Measurements from ENCODE around the gene PINLYP. TPM values are rescaled to one million over a fixed set of nuclear protein-coding genes. Genes with fewer than 3 reads are reported as not detected.

The PINLYP gene
- total and polyA plus RNA-seq, 9 of the 15 experiments (the other 6 are each of a cell fraction or from before 2014, with no cell fraction given), result 1.00 to 6.7 (median 2.2) TPM

DNA sequence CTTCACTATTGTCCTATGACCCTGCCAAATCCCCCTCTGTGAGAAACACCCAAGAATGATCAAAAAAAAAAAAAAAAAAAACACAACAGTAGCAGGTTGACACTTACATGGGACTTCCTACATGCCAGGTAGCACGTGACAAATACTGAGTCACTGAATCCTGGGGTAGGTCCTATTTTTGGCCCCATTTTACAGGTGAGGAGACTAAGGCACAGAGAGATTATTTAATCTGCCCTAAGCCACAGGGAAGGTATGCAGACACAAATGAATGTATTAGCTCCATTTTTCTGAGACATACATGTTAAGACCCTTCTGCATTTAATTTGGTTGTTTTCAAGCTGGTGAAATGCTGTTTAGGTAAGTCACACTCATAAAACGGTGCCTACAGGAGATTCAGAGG is 26.9 kb upstream of the PINLYP start (continued):
- TF ChIP-seq KDM1A (IDR thresholded peaks at IDR 0.05) (peak; percentile 37 to 69; a peak in 3 of 4 replicates), BCOR (IDR thresholded peaks at IDR 0.05) (peak; percentile 83), MEF2D (tag; conservative IDR thresholded peaks at IDR 0.05; ENCODE audit: low read depth) (no peak), THRAP3 (IDR thresholded peaks at IDR 0.05; ENCODE audit: borderline replicate concordance) (no peak), ZNF561 (CRISPR knock-in tag; conservative IDR thresholded peaks at IDR 0.05) (no peak), ADNP (tag; IDR thresholded peaks at IDR 0.05) (peak; percentile 69), BHLHE40 (IDR thresholded peaks at IDR 0.05; ENCODE audit: low read length) (0 out of 2 replicates have a peak, but pooled peaks have one; percentile 19)
- TF ChIP-seq, protein P1, sequence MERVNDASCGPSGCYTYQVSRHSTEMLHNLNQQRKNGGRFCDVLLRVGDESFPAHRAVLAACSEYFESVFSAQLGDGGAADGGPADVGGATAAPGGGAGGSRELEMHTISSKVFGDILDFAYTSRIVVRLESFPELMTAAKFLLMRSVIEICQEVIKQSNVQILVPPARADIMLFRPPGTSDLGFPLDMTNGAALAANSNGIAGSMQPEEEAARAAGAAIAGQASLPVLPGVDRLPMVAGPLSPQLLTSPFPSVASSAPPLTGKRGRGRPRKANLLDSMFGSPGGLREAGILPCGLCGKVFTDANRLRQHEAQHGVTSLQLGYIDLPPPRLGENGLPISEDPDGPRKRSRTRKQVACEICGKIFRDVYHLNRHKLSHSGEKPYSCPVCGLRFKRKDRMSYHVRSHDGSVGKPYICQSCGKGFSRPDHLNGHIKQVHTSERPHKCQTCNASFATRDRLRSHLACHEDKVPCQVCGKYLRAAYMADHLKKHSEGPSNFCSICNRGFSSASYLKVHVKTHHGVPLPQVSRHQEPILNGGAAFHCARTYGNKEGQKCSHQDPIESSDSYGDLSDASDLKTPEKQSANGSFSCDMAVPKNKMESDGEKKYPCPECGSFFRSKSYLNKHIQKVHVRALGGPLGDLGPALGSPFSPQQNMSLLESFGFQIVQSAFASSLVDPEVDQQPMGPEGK (CRISPR knock-in tag; IDR thresholded peaks at IDR 0.05; ENCODE audit: borderline replicate concordance), result no peak
- TF ChIP-seq, protein P2, sequence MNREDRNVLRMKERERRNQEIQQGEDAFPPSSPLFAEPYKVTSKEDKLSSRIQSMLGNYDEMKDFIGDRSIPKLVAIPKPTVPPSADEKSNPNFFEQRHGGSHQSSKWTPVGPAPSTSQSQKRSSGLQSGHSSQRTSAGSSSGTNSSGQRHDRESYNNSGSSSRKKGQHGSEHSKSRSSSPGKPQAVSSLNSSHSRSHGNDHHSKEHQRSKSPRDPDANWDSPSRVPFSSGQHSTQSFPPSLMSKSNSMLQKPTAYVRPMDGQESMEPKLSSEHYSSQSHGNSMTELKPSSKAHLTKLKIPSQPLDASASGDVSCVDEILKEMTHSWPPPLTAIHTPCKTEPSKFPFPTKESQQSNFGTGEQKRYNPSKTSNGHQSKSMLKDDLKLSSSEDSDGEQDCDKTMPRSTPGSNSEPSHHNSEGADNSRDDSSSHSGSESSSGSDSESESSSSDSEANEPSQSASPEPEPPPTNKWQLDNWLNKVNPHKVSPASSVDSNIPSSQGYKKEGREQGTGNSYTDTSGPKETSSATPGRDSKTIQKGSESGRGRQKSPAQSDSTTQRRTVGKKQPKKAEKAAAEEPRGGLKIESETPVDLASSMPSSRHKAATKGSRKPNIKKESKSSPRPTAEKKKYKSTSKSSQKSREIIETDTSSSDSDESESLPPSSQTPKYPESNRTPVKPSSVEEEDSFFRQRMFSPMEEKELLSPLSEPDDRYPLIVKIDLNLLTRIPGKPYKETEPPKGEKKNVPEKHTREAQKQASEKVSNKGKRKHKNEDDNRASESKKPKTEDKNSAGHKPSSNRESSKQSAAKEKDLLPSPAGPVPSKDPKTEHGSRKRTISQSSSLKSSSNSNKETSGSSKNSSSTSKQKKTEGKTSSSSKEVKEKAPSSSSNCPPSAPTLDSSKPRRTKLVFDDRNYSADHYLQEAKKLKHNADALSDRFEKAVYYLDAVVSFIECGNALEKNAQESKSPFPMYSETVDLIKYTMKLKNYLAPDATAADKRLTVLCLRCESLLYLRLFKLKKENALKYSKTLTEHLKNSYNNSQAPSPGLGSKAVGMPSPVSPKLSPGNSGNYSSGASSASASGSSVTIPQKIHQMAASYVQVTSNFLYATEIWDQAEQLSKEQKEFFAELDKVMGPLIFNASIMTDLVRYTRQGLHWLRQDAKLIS (CRISPR knock-in tag; IDR thresholded peaks at IDR 0.05), result no peak
- TF ChIP-seq, protein P3, sequence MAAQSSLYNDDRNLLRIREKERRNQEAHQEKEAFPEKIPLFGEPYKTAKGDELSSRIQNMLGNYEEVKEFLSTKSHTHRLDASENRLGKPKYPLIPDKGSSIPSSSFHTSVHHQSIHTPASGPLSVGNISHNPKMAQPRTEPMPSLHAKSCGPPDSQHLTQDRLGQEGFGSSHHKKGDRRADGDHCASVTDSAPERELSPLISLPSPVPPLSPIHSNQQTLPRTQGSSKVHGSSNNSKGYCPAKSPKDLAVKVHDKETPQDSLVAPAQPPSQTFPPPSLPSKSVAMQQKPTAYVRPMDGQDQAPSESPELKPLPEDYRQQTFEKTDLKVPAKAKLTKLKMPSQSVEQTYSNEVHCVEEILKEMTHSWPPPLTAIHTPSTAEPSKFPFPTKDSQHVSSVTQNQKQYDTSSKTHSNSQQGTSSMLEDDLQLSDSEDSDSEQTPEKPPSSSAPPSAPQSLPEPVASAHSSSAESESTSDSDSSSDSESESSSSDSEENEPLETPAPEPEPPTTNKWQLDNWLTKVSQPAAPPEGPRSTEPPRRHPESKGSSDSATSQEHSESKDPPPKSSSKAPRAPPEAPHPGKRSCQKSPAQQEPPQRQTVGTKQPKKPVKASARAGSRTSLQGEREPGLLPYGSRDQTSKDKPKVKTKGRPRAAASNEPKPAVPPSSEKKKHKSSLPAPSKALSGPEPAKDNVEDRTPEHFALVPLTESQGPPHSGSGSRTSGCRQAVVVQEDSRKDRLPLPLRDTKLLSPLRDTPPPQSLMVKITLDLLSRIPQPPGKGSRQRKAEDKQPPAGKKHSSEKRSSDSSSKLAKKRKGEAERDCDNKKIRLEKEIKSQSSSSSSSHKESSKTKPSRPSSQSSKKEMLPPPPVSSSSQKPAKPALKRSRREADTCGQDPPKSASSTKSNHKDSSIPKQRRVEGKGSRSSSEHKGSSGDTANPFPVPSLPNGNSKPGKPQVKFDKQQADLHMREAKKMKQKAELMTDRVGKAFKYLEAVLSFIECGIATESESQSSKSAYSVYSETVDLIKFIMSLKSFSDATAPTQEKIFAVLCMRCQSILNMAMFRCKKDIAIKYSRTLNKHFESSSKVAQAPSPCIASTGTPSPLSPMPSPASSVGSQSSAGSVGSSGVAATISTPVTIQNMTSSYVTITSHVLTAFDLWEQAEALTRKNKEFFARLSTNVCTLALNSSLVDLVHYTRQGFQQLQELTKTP (IDR thresholded peaks at IDR 0.05; ENCODE audit: low read depth in 1 of 2, partially characterized antibody in 2 of 2), result no peak
- TF ChIP-seq, protein P4, sequence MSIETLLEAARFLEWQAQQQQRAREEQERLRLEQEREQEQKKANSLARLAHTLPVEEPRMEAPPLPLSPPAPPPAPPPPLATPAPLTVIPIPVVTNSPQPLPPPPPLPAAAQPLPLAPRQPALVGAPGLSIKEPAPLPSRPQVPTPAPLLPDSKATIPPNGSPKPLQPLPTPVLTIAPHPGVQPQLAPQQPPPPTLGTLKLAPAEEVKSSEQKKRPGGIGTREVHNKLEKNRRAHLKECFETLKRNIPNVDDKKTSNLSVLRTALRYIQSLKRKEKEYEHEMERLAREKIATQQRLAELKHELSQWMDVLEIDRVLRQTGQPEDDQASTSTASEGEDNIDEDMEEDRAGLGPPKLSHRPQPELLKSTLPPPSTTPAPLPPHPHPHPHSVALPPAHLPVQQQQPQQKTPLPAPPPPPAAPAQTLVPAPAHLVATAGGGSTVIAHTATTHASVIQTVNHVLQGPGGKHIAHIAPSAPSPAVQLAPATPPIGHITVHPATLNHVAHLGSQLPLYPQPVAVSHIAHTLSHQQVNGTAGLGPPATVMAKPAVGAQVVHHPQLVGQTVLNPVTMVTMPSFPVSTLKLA (conservative IDR thresholded peaks at IDR 0.05), result 0 out of 4 replicates have a peak, but pooled peaks of 1 of the 2 experiments have one; percentile 21

All from K562 (cell line).